NCI-H510A treated with DMSO at 0.1 percent for 48 hours (cell line): ENCODE measurements around the gene ADIPOR2.
"Not testable (repeated sequence)": the region's sequence is repeated elsewhere in the genome, so short reads cannot be mapped to it uniquely, and the experiment has no call there.

Experiments
- DNase-seq: peaks from one replicate; lab custom pipeline; 2025; lab: John Stamatoyannopoulos, UW

The ADIPOR2 gene

GRCh38 chr12:1705774-1706631 lies 15.1 kb downstream of the ADIPOR2 start:
- no peak for DNase-seq

- DNase-seq: no peak
Observed at GRCh38 chr12:1706632-1706980, 15.7 kb downstream of the ADIPOR2 start.

GRCh38 chr12:1707051-1707450 lies 16.2 kb downstream of the ADIPOR2 start:
- no peak for DNase-seq

GRCh38 chr12:1709968-1710367 lies 19.1 kb downstream of the ADIPOR2 start:
- DNase-seq: not testable (repeated sequence)

- DNase-seq: not testable (repeated sequence)
Observed at GRCh38 chr12:1710870-1711269, 20.0 kb downstream of the ADIPOR2 start.

- DNase-seq: not testable (repeated sequence)
Observed at GRCh38 chr12:1711536-1712211, 20.8 kb downstream of the ADIPOR2 start.

- not testable (repeated sequence) for DNase-seq
Observed at GRCh38 chr12:1712305-1712704, 21.4 kb downstream of the ADIPOR2 start.

GRCh38 chr12:1712852-1713251 lies 22.0 kb downstream of the ADIPOR2 start:
- not testable (repeated sequence) for DNase-seq

GRCh38 chr12:1713783-1714348 lies 23.0 kb downstream of the ADIPOR2 start:
- DNase-seq: not testable (repeated sequence)

GRCh38 chr12:1715459-1715858 lies 24.6 kb downstream of the ADIPOR2 start:
- DNase-seq: not testable (repeated sequence)

- DNase-seq: no peak
Observed at GRCh38 chr12:1716215-1716862, 25.5 kb downstream of the ADIPOR2 start.

- no peak for DNase-seq
Observed at GRCh38 chr12:1716911-1717310, 26.0 kb downstream of the ADIPOR2 start.

- DNase-seq: no peak
Observed at GRCh38 chr12:1719139-1719538, 28.3 kb downstream of the ADIPOR2 start.

- no peak for DNase-seq
Observed at GRCh38 chr12:1720494-1720893, 29.6 kb downstream of the ADIPOR2 start.

GRCh38 chr12:1723721-1724120 lies 32.9 kb downstream of the ADIPOR2 start:
- DNase-seq: no peak

GRCh38 chr12:1724250-1724649 lies 33.4 kb downstream of the ADIPOR2 start:
- no peak for DNase-seq

GRCh38 chr12:1726753-1727152 lies 35.9 kb downstream of the ADIPOR2 start:
- DNase-seq: no peak

GRCh38 chr12:1728824-1729223 lies 38.0 kb downstream of the ADIPOR2 start:
- no peak for DNase-seq

GRCh38 chr12:1731019-1731687 lies 40.3 kb downstream of the ADIPOR2 start:
- no peak for DNase-seq

- not testable (repeated sequence) for DNase-seq
Observed at GRCh38 chr12:1731688-1732078, 40.8 kb downstream of the ADIPOR2 start.

- no peak for DNase-seq
Observed at GRCh38 chr12:1732914-1733313, 42.0 kb downstream of the ADIPOR2 start.

- not testable (repeated sequence) for DNase-seq
Observed at GRCh38 chr12:1733712-1734111, 42.8 kb downstream of the ADIPOR2 start.
